GM12864 (cell line): ENCODE results near the gene ZNF414.
"Not testable (repeated sequence)": the region's sequence is repeated elsewhere in the genome, so short reads cannot be mapped to it uniquely, and the experiment has no call there.

Experiments used
- DNase-seq: peaks from one replicate; pipeline ENCODE4 v3.0.0-alpha.2; 2011; ENCODE audit warnings: low read depth
- H3K4me3 ChIP-seq: 2 replicates; pipeline ENCODE4 v1.5.1; 2011; ENCODE audit warnings: mild to moderate bottlenecking, low read depth, low read length, control low read depth
- CTCF ChIP-seq: IDR thresholded peaks from 2 replicates; pipeline ENCODE4 v1.5.1; 2011; ENCODE audit warnings: low read depth, mild to moderate bottlenecking, moderate library complexity, low read length, control low read depth, inconsistent platforms; ENCODE audit errors: missing control alignments

The ZNF414 gene

GRCh38 chr19:8518536-8518935 lies 4.6 kb upstream of the ZNF414 start:
- no peak for TF ChIP-seq CTCF
- DNase-seq = no peak
- no peak overlapping the region for H3K4me3 ChIP-seq

DNA sequence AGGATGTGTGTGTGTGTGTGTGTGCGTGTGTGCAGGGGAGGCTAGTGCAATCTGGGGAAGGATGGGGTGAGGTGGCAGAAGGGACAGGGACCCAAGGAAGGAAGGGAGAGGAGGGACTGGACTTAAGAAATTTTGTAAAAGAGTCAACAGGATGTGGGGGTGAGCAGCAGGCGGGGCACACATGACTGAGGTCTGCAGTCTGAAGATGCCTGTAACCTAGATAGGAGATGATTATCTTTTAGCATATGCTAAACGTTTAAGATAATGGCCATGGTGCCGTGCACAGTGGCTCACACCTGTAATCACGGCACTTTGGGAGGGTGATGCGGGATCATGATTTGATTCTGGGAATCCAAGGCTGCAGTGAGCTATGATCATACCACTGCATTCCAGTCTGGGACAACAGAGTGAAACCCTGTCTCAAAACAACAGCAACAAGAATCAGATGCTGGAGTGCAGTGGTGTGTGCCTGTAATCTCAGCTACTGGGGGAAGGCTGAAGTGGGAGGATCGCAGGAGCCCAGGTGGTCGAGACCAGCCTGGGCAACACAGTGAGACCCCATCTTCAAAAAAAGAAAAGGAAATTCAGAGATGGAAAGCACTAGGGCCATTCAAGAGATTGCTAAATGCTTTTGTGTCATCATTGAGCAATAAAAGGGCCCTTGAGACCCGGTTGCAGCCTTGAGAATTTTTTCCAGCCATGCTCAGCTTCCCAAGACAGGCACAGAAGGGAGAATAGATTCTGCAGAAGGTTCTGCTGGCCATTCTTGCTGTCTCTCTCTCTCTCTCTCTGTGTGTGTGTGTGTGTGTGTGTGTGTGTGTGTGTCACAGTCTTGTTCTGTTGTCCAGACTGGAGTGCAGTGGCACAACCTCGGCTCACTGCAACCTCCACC lies 3.8 kb upstream of the ZNF414 start:
- H3K4me3 ChIP-seq = no peak overlapping the region
- DNase-seq = no peak
- no peak for TF ChIP-seq CTCF

DNA sequence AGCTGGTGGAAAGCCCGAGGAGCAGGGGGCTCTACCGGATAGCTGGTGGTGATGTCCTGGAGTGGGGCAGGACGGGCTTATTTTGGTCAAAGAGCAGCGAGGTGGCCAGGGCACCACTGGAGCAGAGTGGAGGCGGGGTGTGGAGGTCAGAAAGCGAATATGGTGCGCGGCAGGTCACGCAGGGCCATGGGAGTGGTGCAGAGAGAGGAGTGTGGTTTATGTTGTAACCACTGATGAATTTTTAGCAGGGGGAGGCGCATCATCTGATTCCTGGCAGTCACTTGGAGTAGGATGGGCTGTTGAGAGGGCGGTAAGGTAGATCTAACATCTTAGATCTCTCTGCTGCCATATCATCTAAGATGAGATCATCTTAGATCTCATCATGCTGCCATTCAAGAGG lies 1.4 kb upstream of the ZNF414 start:
- TF ChIP-seq CTCF = no peak
- no peak overlapping the region for H3K4me3 ChIP-seq
- DNase-seq = no peak

- DNase-seq = not testable (repeated sequence)
- peak overlapping the region; percentile 72 for H3K4me3 ChIP-seq
Observed at GRCh38 chr19:8514505-8515009, 590 bp upstream of the ZNF414 start.

DNA sequence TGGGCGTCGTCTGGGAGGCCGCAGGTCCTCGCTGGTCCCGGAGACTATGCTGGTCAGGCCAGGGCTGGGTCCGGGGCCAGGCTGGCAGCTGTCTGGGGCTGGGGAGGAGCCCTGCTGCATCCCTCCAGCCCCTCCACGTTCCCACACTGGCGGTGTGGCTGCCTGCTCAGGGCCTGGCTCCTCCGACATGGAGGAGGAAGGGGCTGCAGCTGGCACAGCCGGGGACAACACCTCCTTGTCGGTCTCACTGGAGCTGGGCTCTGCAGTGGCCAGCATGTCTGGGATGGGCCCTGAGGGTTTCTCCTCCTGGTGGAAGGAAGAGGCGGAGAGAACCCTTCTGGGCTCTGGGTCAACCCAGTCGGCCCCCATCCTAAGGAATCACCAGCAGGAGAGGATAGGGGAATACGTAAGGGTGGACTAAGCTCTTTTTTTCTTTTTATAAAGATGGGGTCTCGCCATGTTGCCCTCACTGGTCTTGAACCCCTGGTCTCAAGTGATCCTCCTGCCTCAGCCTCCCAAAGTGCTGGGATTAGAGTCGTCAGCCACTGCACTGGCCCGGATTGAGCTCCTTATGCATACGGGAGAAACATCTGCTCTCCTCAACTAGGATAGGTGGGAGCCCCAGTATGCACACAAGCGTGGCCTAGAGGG lies 806 bp downstream of the ZNF414 start:
- no peak for TF ChIP-seq CTCF
- H3K4me3 ChIP-seq = peak overlapping the region; percentile 72
- no peak for DNase-seq

DNA sequence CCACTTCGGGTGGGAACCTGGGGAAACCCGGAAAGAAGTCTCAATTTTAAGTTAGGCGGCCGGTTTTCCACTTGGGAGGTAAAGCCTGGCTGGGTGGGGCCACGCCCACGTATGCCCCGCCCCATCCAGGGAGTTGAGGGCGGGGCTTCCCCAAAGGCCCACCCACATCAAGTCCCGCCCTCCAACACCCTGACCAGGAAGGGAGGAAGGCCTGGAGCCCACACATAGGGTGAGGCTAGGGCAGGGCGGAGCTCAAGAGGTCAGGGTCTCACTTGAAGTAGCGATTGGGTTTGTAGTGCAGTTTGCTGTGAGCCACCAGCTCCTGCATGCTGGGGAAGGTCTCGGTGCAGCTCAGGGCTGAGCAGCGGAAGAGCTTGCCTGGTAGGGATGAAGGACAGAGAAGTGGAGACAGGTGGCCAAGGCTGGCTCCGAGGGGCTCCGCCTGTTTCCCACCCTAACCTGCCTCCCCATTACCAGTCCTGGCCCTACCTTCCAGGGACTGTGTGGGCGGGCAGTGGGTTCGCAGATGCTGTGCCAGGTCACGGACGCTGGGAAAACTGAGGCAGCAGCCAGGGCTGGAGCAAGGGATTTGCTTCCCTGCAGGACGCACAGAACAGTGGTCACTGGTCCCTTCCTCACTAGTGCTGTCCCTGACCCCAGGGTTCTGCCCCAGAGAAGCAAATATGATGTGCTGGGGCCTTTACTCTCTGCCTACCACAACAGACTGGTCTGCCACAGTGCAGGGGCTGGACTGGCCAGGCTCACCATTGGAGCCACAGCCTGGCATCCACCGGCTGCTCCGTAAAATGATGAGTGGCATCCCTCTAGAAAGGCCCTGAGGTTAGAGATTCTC lies 1.6 kb downstream of the ZNF414 start:
- TF ChIP-seq CTCF = no peak
- H3K4me3 ChIP-seq = no peak overlapping the region
- DNase-seq = no peak
